ENCODE results near the gene TSPO.

The TSPO gene

GRCh38 chr22:43129426-43130425 lies 21.6 kb upstream of the TSPO start:
- H3K4me3 ChIP-seq (ENCODE audit: low read depth, low read length): no peak overlapping the region
- TF ChIP-seq CTCF (IDR thresholded peaks at IDR 0.05; ENCODE audit: low read depth, low read length): no peak
- peaks cover 31% of the 10 kb centered on the region for H3K36me3 ChIP-seq
- H3K27me3 ChIP-seq: no peaks in the 10 kb centered on the region
- H3K9me3 ChIP-seq: no peaks in the 10 kb centered on the region
- DNase-seq: no peak
- H3K4me1 ChIP-seq: no peaks in the 10 kb centered on the region

GRCh38 chr22:43131773-43132501 lies 19.4 kb upstream of the TSPO start:
- H3K9me3 ChIP-seq: no peaks in the 10 kb centered on the region

GRCh38 chr22:43133401-43133800 lies 18.0 kb upstream of the TSPO start:
- Histone ChIP-seq H3K4me1 (no peaks in the 10 kb centered on the region), H3K9me3 (no peaks in the 10 kb centered on the region), H3K4me3 (ENCODE audit: low read depth, low read length) (no peak overlapping the region), H3K27me3 (no peaks in the 10 kb centered on the region), H3K36me3 (peaks cover 65% of the 10 kb centered on the region)
- DNase-seq: no peak
- no peak for TF ChIP-seq CTCF (IDR thresholded peaks at IDR 0.05; ENCODE audit: low read depth, low read length)

More at GRCh38 chr22:43131773-43132501, 19.4 kb upstream of the TSPO start:
- TF ChIP-seq CTCF (IDR thresholded peaks at IDR 0.05; ENCODE audit: low read depth, low read length): no peak
- Histone ChIP-seq H3K27me3 (no peaks in the 10 kb centered on the region), H3K4me1 (no peaks in the 10 kb centered on the region), H3K36me3 (peaks cover 53% of the 10 kb centered on the region), H3K4me3 (ENCODE audit: low read depth, low read length) (no peak overlapping the region)
- DNase-seq: no peak

GRCh38 chr22:43134553-43134952 lies 16.8 kb upstream of the TSPO start:
- no peak overlapping the region for H3K4me3 ChIP-seq (ENCODE audit: low read depth, low read length)
- H3K9me3 ChIP-seq: no peaks in the 10 kb centered on the region
- peaks cover 73% of the 10 kb centered on the region for H3K36me3 ChIP-seq
- H3K27me3 ChIP-seq: no peaks in the 10 kb centered on the region
- TF ChIP-seq CTCF (IDR thresholded peaks at IDR 0.05; ENCODE audit: low read depth, low read length): no peak
- H3K4me1 ChIP-seq: no peaks in the 10 kb centered on the region
- DNase-seq: no peak

GRCh38 chr22:43135565-43135964 lies 15.8 kb upstream of the TSPO start:
- Histone ChIP-seq H3K9me3 (no peaks in the 10 kb centered on the region), H3K27me3 (no peaks in the 10 kb centered on the region), H3K4me3 (ENCODE audit: low read depth, low read length) (no peak overlapping the region), H3K4me1 (no peaks in the 10 kb centered on the region), H3K36me3 (peaks cover 80% of the 10 kb centered on the region)
- no peak for DNase-seq
- no peak for TF ChIP-seq CTCF (IDR thresholded peaks at IDR 0.05; ENCODE audit: low read depth, low read length)
